Activated CD8-positive, alpha-beta T cell treated with anti-CD3 and anti-CD28 coated beads, Interleukin-2, amount 10 ng/mL, durations not matched to agents 7 days and 5 days (primary cell): Measurements from ENCODE around the gene ERCC1. TPM values are rescaled to one million over a fixed set of nuclear protein-coding genes. Genes with fewer than 3 reads are reported as not detected.

Source experiments
- ATAC-seq: fragments of 150-1000 bp; cut with Tn5 transposase; one replicate; pipeline ENCODE4 v1.10.0; 2021; ENCODE audit warnings: moderate library complexity
- CTCF ChIA-PET: fragments of 350-600 bp; sonication (Branson Sonifier 250); formaldehyde crosslinking; loops from one replicate; lab custom pipeline; 2021; ENCODE audit warnings: antibody characterized with exemption; lab: Charles Lee
- POLR2A ChIA-PET: fragments of 350-600 bp; sonication (Branson Sonifier 250); formaldehyde crosslinking; loops from one replicate; lab custom pipeline; 2021; ENCODE audit warnings: antibody characterized with exemption; lab: Charles Lee
- DNase-seq: peaks from one replicate; pipeline ENCODE4 v3.0.0-alpha.2; 2020
- H3K27ac Mint-ChIP-seq: one replicate; pipeline ENCODE4 v1.8.0; 2021; ENCODE audit warnings: mild to moderate bottlenecking, mixed read lengths
- H3K27me3 Mint-ChIP-seq: one replicate; pipeline ENCODE4 v1.8.0; 2021; ENCODE audit warnings: low read depth, mixed read lengths
- H3K36me3 Mint-ChIP-seq: one replicate; pipeline ENCODE4 v1.8.0; 2021; ENCODE audit warnings: low read depth, mixed read lengths
- H3K4me1 Mint-ChIP-seq: one replicate; pipeline ENCODE4 v1.8.0; 2021; ENCODE audit warnings: low read depth, mixed read lengths
- H3K4me3 Mint-ChIP-seq: one replicate; pipeline ENCODE4 v1.8.0; 2021; ENCODE audit warnings: mild to moderate bottlenecking, mixed read lengths
- H3K9me3 Mint-ChIP-seq: one replicate; pipeline ENCODE4 v1.8.0; 2022; ENCODE audit warnings: mixed read lengths; ENCODE audit not compliant: insufficient read depth
- total RNA-seq, 2 experiments: library from RNA; stranded (reverse); gene quantifications; one replicate each; pipeline ENCODE4 v1.2.3, GENCODE V29; 2021

Gene ERCC1
- total RNA-seq, 2 experiments from 2014 or later: 57.5 to 64.8 TPM

DNA sequence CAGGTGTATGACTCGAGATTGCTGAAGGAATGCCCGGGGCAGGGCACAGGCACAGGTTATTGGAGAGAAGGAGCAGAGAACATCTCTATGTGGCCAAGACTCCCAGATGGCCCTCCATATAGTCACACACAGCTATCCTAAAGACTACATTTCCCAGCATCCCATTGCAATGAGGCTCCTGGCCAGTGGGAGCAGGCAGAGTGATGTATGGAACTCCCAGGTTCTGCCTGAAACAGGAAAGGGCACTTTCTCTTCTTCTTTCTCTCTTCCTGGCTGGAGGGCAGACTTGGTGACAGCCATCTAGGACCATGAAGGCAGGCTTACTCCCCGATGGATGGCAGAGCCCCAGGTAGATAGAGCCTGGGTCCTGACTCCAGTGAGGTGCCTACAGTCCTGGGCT lies 32.4 kb downstream of the ERCC1 start:
- H3K9me3 Mint-ChIP-seq: no peaks in the 10 kb centered on the region
- ChIA-PET CTCF (no interaction called here), POLR2A (no interaction called here)
- H3K27me3 Mint-ChIP-seq: peaks cover 17% of the 10 kb centered on the region
- peaks cover 3% of the 10 kb centered on the region for H3K4me1 Mint-ChIP-seq
- no peaks in the 10 kb centered on the region for H3K36me3 Mint-ChIP-seq
- H3K27ac Mint-ChIP-seq: no peak overlapping the region
- no peak overlapping the region for H3K4me3 Mint-ChIP-seq
- ATAC-seq (no peak), DNase-seq (no peak)

GRCh38 chr19:45385392-45386221 lies 38.1 kb downstream of the ERCC1 start:
- CTCF ChIA-PET: no interaction called here
- Mint-ChIP-seq H3K4me3 (no peak overlapping the region), H3K27me3 (peaks cover 25% of the 10 kb centered on the region), H3K27ac (no peak overlapping the region), H3K9me3 (no peaks in the 10 kb centered on the region), H3K36me3 (no peaks in the 10 kb centered on the region), H3K4me1 (no peaks in the 10 kb centered on the region)
- DNase-seq (no peak), ATAC-seq (peak; percentile 36)
- POLR2A ChIA-PET: no interaction called here

DNA sequence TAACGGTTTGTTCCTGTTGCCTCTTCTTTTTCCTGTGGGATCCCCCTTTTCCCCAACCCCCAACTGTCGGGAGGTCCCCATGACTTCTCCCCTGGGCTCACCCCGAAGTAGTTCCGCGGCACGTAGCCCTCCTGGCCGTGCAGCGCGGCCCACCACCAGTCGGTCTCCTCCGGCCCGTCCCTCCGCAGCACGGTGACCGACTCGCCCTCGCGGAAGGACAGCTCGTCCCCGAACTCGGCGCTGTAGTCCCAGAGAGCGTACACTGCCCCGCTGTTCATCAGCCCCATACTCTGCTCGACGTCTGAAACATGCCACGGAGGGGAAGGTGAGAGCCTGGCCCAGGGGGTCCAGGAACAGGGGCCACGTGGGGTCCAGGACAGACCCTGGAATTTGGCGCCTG lies 41.3 kb downstream of the ERCC1 start:
- Mint-ChIP-seq H3K4me1 (no peaks in the 10 kb centered on the region), H3K27ac (no peak overlapping the region), H3K36me3 (no peaks in the 10 kb centered on the region), H3K4me3 (no peak overlapping the region), H3K27me3 (peaks cover 22% of the 10 kb centered on the region), H3K9me3 (no peaks in the 10 kb centered on the region)
- ChIA-PET POLR2A (no interaction called here), CTCF (no interaction called here)
- no peak for ATAC-seq
- no peak for DNase-seq

GRCh38 chr19:45380107-45380506 lies 43.6 kb downstream of the ERCC1 start:
- no peaks in the 10 kb centered on the region for H3K9me3 Mint-ChIP-seq
- no peak for DNase-seq
- CTCF ChIA-PET: interaction anchor here (1.6 kb wide), 1 partner anchor 23 kb away, joined by 5 read pairs; no protein-coding TSS in a partner anchor
- peaks cover 4% of the 10 kb centered on the region for H3K27me3 Mint-ChIP-seq
- no peaks in the 10 kb centered on the region for H3K36me3 Mint-ChIP-seq
- H3K27ac Mint-ChIP-seq: no peak overlapping the region
- no peak for ATAC-seq
- no peak overlapping the region for H3K4me3 Mint-ChIP-seq
- H3K4me1 Mint-ChIP-seq: no peaks in the 10 kb centered on the region
- POLR2A ChIA-PET: no interaction called here

GRCh38 chr19:45376045-45376724 lies 47.5 kb downstream of the ERCC1 start:
- no peaks in the 10 kb centered on the region for H3K27me3 Mint-ChIP-seq
- H3K4me1 Mint-ChIP-seq: no peaks in the 10 kb centered on the region
- no peak overlapping the region for H3K27ac Mint-ChIP-seq
- H3K9me3 Mint-ChIP-seq: no peaks in the 10 kb centered on the region
- H3K36me3 Mint-ChIP-seq: no peaks in the 10 kb centered on the region
- no peak overlapping the region for H3K4me3 Mint-ChIP-seq
- no peak for DNase-seq
- ATAC-seq: no peak
- CTCF ChIA-PET: no interaction called here
- POLR2A ChIA-PET: no interaction called here

DNA sequence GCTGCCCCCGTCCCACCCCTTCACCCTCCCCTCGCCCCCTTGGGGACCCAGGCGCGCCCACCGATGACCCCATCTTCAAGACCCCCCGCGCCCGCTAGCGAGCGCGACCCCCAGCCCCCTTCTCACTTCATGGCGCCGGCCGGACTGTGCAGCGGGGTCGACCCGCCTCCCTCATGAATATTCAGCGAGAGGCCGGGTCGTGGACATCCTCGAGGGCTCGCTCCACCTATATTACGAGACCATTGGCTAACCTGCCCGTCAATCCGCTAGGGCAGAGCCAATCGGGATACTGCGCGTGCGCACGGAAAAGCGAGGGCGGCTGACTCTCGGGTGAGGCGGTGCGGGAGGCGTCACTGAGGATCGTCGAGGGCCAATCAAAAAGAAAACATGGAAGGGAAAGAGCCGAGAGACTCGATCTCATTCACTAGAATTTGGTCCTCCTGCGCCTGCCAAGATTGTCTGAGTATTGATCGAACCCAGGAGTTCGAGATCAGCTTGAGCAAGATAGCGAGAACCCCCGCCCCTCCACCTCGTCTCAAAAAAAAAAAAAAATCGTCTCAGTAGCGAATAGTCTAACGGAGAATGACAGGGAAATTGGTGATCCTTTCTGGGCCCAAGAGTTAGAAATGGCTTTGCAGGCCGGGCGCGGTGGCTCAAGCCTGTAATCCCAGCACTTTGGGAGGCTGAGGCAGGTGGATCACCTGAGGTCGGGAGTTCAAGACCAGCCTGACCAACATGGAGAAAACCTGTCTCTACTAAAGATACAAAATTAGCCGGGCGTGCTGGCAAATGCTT lies 53.1 kb downstream of the ERCC1 start, which contains the start of gene ERCC2:
Gene ERCC2, minus strand, starts transcription at position 164 of the 795 bp plus-strand sequence. Its CDS starts 33 bp downstream, at position 131.
- Mint-ChIP-seq H3K9me3 (no peaks in the 10 kb centered on the region), H3K27ac (peak within 1 kb of the TSS; percentile 98), H3K4me3 (peak within 1 kb of the TSS; percentile 86), H3K27me3 (no peaks in the 10 kb centered on the region), H3K4me1 (peaks cover 16% of the 10 kb centered on the region), H3K36me3 (peaks cover 6% of the 10 kb centered on the region)
- DNase-seq (peak; percentile 100), ATAC-seq (peak; percentile 100)
- POLR2A ChIA-PET: interaction anchor here (1.0 kb wide), 2 partner anchors 24 to 33 kb away, joined by 3 read pairs; no protein-coding TSS in a partner anchor
- CTCF ChIA-PET: interaction anchor here (1.0 to 1.2 kb wide), 3 partner anchors 13 to 33 kb away, joined by 3 read pairs; no protein-coding TSS in a partner anchor

- ChIA-PET CTCF (interaction anchor here (0.9 kb wide), 1 partner anchor 35 kb away, joined by 3 read pairs; no protein-coding TSS in a partner anchor), POLR2A (no interaction called here)
- Mint-ChIP-seq H3K4me3 (peak overlapping the region; percentile 43), H3K36me3 (peaks cover 6% of the 10 kb centered on the region), H3K4me1 (peaks cover 16% of the 10 kb centered on the region), H3K27me3 (no peaks in the 10 kb centered on the region), H3K27ac (no peak overlapping the region), H3K9me3 (no peaks in the 10 kb centered on the region)
- ATAC-seq: no peak
- DNase-seq: no peak
Measured at GRCh38 chr19:45368737-45369340, 54.9 kb downstream of the ERCC1 start.

DNA sequence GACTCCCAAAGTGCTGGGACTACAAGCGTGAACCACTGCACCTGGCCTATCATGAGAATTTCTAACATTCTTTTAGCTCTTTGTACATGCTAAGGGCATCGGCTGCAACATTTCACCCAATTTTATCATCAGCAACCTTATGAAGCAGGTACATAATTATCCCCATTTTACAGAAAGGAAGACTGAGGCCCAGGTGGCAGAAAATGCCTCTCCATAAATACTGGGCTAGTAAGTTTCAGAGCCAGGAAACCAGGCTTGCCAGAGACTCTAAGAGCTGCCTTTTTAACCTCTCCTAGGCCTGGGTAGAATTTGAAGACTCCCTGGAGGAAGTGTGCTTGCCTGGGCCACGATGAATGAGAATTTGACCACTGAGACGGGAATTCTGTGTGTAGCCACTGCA lies 55.6 kb downstream of the ERCC1 start:
- POLR2A ChIA-PET: no interaction called here
- CTCF ChIA-PET: no interaction called here
- H3K4me1 Mint-ChIP-seq: peaks cover 16% of the 10 kb centered on the region
- H3K36me3 Mint-ChIP-seq: peaks cover 6% of the 10 kb centered on the region
- no peak overlapping the region for H3K27ac Mint-ChIP-seq
- ATAC-seq (no peak), DNase-seq (no peak)
- no peaks in the 10 kb centered on the region for H3K9me3 Mint-ChIP-seq
- H3K27me3 Mint-ChIP-seq: no peaks in the 10 kb centered on the region
- no peak overlapping the region for H3K4me3 Mint-ChIP-seq

DNA sequence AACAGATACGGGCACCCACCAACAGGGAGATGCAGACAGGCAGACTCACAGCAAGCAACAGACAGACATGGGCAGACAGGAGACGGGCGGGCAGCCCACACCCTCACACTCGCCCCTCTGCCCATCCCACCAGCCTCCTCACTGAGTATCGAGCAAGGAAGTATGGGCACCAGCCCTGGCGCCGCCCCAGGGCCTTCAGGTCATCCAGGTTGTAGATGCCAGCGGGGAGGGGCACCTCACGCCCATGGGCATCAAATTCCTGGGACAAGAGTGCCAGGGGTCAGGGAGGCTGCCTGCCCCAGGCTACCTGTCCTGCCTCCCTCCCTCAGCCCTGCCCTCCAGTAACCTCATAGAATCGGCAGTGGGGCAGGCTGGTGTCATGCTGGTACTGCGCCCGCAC lies 59.0 kb downstream of the ERCC1 start:
- no peak overlapping the region for H3K4me3 Mint-ChIP-seq
- peaks cover 8% of the 10 kb centered on the region for H3K36me3 Mint-ChIP-seq
- no peaks in the 10 kb centered on the region for H3K27me3 Mint-ChIP-seq
- peaks cover 8% of the 10 kb centered on the region for H3K4me1 Mint-ChIP-seq
- no peak overlapping the region for H3K27ac Mint-ChIP-seq
- H3K9me3 Mint-ChIP-seq: no peaks in the 10 kb centered on the region
- DNase-seq: no peak
- POLR2A ChIA-PET: no interaction called here
- CTCF ChIA-PET: no interaction called here
- no peak for ATAC-seq

- no peaks in the 10 kb centered on the region for H3K9me3 Mint-ChIP-seq
- ChIA-PET CTCF (no interaction called here), POLR2A (no interaction called here)
- peaks cover 5% of the 10 kb centered on the region for H3K4me1 Mint-ChIP-seq
- DNase-seq (no peak), ATAC-seq (no peak)
- no peak overlapping the region for H3K4me3 Mint-ChIP-seq
- H3K36me3 Mint-ChIP-seq: peaks cover 10% of the 10 kb centered on the region
- no peak overlapping the region for H3K27ac Mint-ChIP-seq
- no peaks in the 10 kb centered on the region for H3K27me3 Mint-ChIP-seq
Measured at GRCh38 chr19:45363861-45364459, 59.8 kb downstream of the ERCC1 start.

DNA sequence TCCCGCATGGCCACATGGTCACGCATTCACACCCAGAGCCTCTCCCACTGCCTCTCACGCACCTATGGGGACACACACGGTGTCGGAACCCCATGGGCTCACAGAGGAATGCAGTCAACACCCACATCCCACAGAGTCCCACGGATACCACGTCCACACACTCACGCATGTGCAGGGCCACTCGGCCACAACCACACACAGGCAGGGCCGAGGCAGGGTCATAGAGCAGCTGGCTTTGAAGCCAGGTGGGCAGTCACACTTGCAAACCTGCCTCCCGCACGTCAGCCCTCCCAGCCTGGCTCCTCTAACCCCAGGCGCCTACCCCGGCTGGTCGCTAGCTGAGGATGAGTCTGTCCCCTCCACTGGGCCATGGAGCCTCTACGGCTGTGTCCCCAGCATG lies 61.4 kb downstream of the ERCC1 start:
- DNase-seq (no peak), ATAC-seq (no peak)
- peaks cover 8% of the 10 kb centered on the region for H3K36me3 Mint-ChIP-seq
- no peak overlapping the region for H3K4me3 Mint-ChIP-seq
- no peaks in the 10 kb centered on the region for H3K9me3 Mint-ChIP-seq
- POLR2A ChIA-PET: no interaction called here
- no peaks in the 10 kb centered on the region for H3K4me1 Mint-ChIP-seq
- CTCF ChIA-PET: no interaction called here
- no peak overlapping the region for H3K27ac Mint-ChIP-seq
- no peaks in the 10 kb centered on the region for H3K27me3 Mint-ChIP-seq
